ENCODE data around the gene PLD2.
"Not testable (repeated sequence)": the region's sequence is repeated elsewhere in the genome, so short reads cannot be mapped to it uniquely, and the experiment has no call there.

PLD2 gene

GRCh38 chr17:4789951-4790704 is 16.8 kb upstream of the PLD2 start:
- peak; percentile 63 for DNase-seq

GRCh38 chr17:4790705-4791088 is 16.3 kb upstream of the PLD2 start:
- no peak for DNase-seq

- DNase-seq: no peak
These were observed 11.8 kb upstream of the PLD2 start for GRCh38 chr17:4795168-4795567.

- DNase-seq: peak; percentile 3
These were observed 10.4 kb upstream of the PLD2 start for GRCh38 chr17:4796552-4796920.

- DNase-seq: peak; percentile 3
These were observed 6.3 kb upstream of the PLD2 start for GRCh38 chr17:4800462-4801196.

GRCh38 chr17:4802228-4802627 is 4.7 kb upstream of the PLD2 start, which contains the start of gene C17orf114:
TSS of gene C17orf114 (minus strand) at chr17:4802328.
- peak; percentile 29 for DNase-seq

GRCh38 chr17:4806456-4806776 is 536 bp upstream of the PLD2 start:
- DNase-seq: no peak

GRCh38 chr17:4807605-4808377 is 839 bp downstream of the PLD2 start:
- no peak for DNase-seq

GRCh38 chr17:4808378-4808767 is 1.4 kb downstream of the PLD2 start:
- no peak for DNase-seq

- DNase-seq: no peak
These were observed 3.8 kb downstream of the PLD2 start for GRCh38 chr17:4810696-4811290.

- DNase-seq: no peak
These were observed 4.5 kb downstream of the PLD2 start for GRCh38 chr17:4811471-4811870.

- DNase-seq: no peak
These were observed 5.7 kb downstream of the PLD2 start for GRCh38 chr17:4812690-4813089.

- DNase-seq: no peak
These were observed 8.2 kb downstream of the PLD2 start for GRCh38 chr17:4815043-4815675.

GRCh38 chr17:4816826-4817225 is 9.9 kb downstream of the PLD2 start:
- DNase-seq: no peak

- DNase-seq: no peak
These were observed 11.3 kb downstream of the PLD2 start for GRCh38 chr17:4818276-4818675.

- DNase-seq: no peak
These were observed 15.9 kb downstream of the PLD2 start for GRCh38 chr17:4822835-4823234.

- DNase-seq: no peak
These were observed 16.6 kb downstream of the PLD2 start for GRCh38 chr17:4823373-4824089.

- no peak for DNase-seq
These were observed 20.4 kb downstream of the PLD2 start for GRCh38 chr17:4827399-4827798.

GRCh38 chr17:4832829-4833177 is 25.9 kb downstream of the PLD2 start:
- DNase-seq: not testable (repeated sequence)

GRCh38 chr17:4833178-4833940 is 26.4 kb downstream of the PLD2 start, which contains the start of gene MINK1:
TSS of gene MINK1 (plus strand) at chr17:4833340. CDS start at chr17:4833584, 244 bp downstream.
- DNase-seq: peak; percentile 70

- DNase-seq: no peak
These were observed 27.2 kb downstream of the PLD2 start for GRCh38 chr17:4833941-4834680.
